ENCODE measurements around the gene LCP1.

LCP1 gene

DNA sequence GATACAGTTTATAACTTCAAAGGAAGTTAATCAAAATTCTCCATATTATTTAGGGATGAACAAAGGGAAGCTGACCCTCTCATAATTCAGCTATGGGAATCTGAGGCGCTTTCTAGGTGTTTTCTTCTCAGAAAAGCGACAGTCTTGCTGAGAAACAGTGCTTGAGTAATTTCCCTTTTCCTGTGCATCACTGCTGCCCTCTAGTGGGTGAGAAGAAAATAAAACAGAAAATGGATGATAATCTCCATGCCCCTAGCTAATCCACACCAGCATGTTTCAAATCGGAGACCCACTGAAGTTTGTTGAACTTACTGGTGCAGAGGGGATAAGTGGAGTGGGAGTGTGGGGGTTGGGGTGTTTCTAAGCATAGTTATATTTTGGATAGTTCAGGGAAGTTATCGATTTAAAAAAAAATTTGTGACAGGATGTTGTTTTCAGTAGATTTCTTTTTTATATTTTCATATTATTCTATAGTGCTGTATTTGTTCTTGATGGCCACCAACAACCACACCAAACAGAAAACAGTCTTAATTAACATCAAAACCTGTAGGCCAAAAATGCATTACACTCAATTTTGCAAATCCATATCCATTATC lies 21.4 kb downstream of the LCP1 start:
- no peaks in the 10 kb centered on the region for H3K9me3 Mint-ChIP-seq
- peak overlapping the region; percentile 46 for H3K4me3 Mint-ChIP-seq
- CTCF ChIA-PET, result interaction anchor here (0.6 to 4.9 kb wide), 24 partner anchors 7 to 205 kb away, joined by 3 to 24 read pairs (median 6); no protein-coding TSS in a partner anchor
- peaks cover 64% of the 10 kb centered on the region for H3K4me1 Mint-ChIP-seq
- no peaks in the 10 kb centered on the region for H3K27me3 Mint-ChIP-seq
- H3K36me3 Mint-ChIP-seq, result peaks cover 65% of the 10 kb centered on the region
- peak overlapping the region; percentile 82 for H3K27ac Mint-ChIP-seq
- peak; percentile 39 for DNase-seq

DNA sequence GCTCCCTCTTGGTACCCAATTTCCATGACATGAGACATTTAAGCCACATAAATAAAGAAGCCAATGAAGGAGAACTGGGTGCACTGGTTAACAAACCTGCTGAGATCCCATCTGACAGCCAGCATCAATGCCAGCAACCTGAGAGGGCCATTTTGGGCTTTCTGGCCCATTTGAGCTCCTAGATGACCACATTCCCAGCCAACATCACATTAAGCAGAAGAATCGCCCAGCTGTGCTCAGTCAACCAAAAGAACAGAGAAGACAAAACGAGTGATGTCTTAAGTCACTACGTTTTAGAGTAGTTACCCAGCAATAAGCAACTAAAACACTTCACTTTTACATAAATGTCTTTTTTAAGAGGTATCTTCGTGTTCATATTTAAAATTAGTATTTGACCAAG lies 21.9 kb downstream of the LCP1 start:
- H3K36me3 Mint-ChIP-seq, result peaks cover 67% of the 10 kb centered on the region
- peak overlapping the region; percentile 82 for H3K27ac Mint-ChIP-seq
- CTCF ChIA-PET, result interaction anchor here (0.8 to 4.9 kb wide), 23 partner anchors 8 to 174 kb away, joined by 3 to 24 read pairs (median 7); no protein-coding TSS in a partner anchor
- peaks cover 61% of the 10 kb centered on the region for H3K4me1 Mint-ChIP-seq
- no peak for DNase-seq
- H3K27me3 Mint-ChIP-seq, result no peaks in the 10 kb centered on the region
- H3K9me3 Mint-ChIP-seq, result no peaks in the 10 kb centered on the region
- peak overlapping the region; percentile 12 for H3K4me3 Mint-ChIP-seq

DNA sequence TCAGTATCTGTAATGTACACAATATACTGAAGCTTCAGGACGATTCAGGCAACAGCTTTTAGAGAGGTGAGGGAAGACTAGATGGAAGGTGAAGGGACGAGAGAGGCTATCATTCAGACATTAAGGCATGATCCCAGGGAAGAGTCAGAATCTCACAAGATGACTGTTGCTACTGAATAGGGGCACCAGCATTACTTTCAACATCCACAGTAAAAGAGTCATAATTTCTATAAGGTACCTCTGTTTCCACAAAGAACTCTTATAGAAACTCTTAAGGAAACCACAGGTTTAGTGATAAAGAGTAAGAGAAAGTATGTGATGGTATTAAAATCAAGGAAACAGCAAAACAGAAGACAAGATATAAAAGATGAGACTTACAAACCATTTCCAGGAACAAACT lies 23.0 kb downstream of the LCP1 start:
- H3K4me1 Mint-ChIP-seq, result peaks cover 56% of the 10 kb centered on the region
- no peak for DNase-seq
- no peaks in the 10 kb centered on the region for H3K27me3 Mint-ChIP-seq
- CTCF ChIA-PET, result interaction anchor here (1.2 to 4.9 kb wide), 9 partner anchors 9 to 175 kb away, joined by 3 to 24 read pairs (median 9); no protein-coding TSS in a partner anchor
- H3K4me3 Mint-ChIP-seq, result no peak overlapping the region
- peak overlapping the region; percentile 82 for H3K27ac Mint-ChIP-seq
- H3K36me3 Mint-ChIP-seq, result peaks cover 68% of the 10 kb centered on the region
- no peaks in the 10 kb centered on the region for H3K9me3 Mint-ChIP-seq

DNA sequence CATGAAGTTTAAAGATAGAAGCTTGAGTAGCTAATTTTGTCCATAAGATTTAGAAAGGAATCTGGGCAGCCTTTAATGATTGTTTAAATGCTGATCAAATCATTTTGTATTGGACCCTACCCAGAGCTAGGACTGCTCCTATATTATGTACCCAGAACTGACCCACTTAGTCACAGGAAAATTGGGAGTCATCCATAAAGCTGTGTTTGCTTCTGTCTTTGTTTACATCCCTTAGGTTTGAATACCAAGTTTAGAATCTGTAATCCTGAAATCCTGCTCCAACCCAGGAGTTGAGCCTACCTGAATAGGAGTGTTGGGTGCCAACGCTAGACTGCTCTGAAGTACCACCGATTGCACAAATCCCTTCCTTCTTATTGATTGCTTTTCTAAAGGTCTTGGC lies 23.8 kb downstream of the LCP1 start:
- Mint-ChIP-seq H3K9me3 (no peaks in the 10 kb centered on the region), H3K4me3 (no peak overlapping the region), H3K36me3 (peaks cover 72% of the 10 kb centered on the region), H3K27ac (no peak overlapping the region), H3K4me1 (peaks cover 54% of the 10 kb centered on the region), H3K27me3 (no peaks in the 10 kb centered on the region)
- DNase-seq, result no peak
- CTCF ChIA-PET, result interaction anchor here (1.6 to 4.9 kb wide), 3 partner anchors 8 to 163 kb away, joined by 3 to 24 read pairs (median 17); no protein-coding TSS in a partner anchor

DNA sequence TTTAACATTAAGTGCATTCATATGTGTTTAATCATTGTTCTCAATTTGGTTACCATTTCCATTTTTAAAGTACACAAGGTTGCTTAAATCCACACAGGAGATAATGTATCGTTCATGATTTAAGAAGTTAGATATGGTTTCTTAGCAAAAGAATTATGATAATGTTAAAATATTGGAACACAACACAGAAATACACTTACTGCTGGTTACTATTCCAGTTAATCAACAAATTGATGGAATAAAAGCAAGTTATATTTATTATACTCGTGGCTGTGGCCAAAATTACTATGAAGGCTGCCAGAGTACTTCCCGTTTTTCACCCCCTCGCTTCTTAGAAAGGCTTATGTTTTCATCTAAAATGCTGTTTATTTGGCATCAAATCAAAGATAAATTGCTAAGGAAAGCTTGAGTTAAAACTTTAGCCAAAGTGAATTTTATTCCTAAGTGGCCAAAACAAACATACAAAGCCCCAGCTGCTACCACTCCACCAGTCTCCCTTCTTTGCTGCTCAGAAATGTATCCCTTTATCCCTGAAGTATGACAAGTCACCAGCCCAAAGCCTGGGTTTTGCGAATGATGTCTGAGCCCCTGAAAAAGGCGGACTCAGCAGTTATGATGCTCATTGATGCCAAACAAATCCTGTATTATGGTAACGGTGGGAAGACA lies 27.7 kb downstream of the LCP1 start:
- H3K4me3 Mint-ChIP-seq, result no peak overlapping the region
- no peak for DNase-seq
- H3K27ac Mint-ChIP-seq, result no peak overlapping the region
- no peaks in the 10 kb centered on the region for H3K27me3 Mint-ChIP-seq
- CTCF ChIA-PET, result interaction anchor here (1.3 to 1.6 kb wide), 2 partner anchors 22 to 28 kb away, joined by 3 read pairs; no protein-coding TSS in a partner anchor
- H3K4me1 Mint-ChIP-seq, result peaks cover 38% of the 10 kb centered on the region
- H3K9me3 Mint-ChIP-seq, result no peaks in the 10 kb centered on the region
- H3K36me3 Mint-ChIP-seq, result peaks cover 83% of the 10 kb centered on the region

DNA sequence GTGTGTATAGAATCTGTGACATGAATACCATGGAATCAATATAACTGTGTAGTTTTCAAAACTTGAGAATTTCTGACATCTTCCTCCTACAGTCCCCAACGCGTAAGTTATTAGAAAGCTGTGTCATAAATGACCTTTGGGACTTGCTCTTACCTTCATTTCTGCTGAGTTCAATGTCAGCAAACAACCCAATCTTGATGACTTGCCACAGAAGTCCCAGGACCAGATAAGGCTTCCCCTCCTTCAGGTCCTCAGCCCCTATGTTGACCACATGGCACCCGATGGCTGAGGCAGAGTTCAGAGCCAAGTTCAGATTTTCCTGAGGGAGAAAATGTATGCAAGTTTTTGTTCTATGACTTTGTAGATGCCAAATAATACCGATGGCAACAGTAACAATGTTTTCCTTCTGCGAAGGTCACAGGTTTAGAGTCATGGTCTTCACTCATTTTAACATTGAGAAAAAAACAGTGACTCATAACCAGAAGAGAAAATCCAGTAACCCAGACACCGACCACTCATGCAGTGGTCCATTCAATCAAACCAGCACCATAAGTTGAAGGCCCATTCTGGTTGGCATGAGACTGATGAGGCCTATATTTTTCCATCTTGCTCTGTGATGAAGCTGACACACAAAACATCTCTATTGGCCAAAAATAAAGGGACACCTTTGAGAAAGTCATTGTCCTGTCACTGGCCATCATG lies 29.2 kb downstream of the LCP1 start:
- Mint-ChIP-seq H3K9me3 (no peaks in the 10 kb centered on the region), H3K36me3 (peaks cover 79% of the 10 kb centered on the region), H3K4me3 (no peak overlapping the region), H3K27me3 (no peaks in the 10 kb centered on the region), H3K27ac (peak overlapping the region; percentile 52), H3K4me1 (peaks cover 27% of the 10 kb centered on the region)
- no peak for DNase-seq
- CTCF ChIA-PET, result no interaction called here

DNA sequence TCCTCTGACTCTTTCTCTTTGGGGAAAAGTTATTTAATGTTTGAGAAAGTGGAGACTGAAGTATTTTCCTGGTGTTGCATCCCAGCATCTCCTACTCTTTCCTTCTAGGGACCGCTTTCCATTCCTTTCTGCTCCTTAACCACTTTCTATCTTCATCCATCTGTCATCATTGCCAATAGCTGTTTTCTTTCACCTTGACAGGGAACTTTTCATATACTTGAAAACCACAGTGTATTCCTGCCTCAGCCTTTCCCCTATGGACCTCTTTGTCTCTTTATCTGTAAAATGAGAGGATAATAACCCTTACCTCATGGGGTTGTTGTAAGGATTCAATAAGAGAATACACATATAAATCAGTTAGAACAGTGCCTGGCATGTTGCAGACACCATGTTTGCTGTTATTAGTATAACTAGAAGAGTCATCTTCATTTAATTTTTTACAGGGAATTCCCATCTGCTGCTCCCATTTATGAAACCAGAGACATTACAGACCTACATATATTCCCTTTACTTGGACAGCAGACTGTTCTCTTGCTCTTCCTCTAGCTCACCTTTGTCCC lies 31.8 kb downstream of the LCP1 start:
- H3K27ac Mint-ChIP-seq, result peak overlapping the region; percentile 80
- no peaks in the 10 kb centered on the region for H3K27me3 Mint-ChIP-seq
- CTCF ChIA-PET, result interaction anchor here (0.8 to 4.0 kb wide), 6 partner anchors 9 to 138 kb away, joined by 3 to 17 read pairs (median 4); no protein-coding TSS in a partner anchor
- peaks cover 27% of the 10 kb centered on the region for H3K4me1 Mint-ChIP-seq
- DNase-seq, result no peak
- peaks cover 82% of the 10 kb centered on the region for H3K36me3 Mint-ChIP-seq
- H3K4me3 Mint-ChIP-seq, result no peak overlapping the region
- no peaks in the 10 kb centered on the region for H3K9me3 Mint-ChIP-seq

DNA sequence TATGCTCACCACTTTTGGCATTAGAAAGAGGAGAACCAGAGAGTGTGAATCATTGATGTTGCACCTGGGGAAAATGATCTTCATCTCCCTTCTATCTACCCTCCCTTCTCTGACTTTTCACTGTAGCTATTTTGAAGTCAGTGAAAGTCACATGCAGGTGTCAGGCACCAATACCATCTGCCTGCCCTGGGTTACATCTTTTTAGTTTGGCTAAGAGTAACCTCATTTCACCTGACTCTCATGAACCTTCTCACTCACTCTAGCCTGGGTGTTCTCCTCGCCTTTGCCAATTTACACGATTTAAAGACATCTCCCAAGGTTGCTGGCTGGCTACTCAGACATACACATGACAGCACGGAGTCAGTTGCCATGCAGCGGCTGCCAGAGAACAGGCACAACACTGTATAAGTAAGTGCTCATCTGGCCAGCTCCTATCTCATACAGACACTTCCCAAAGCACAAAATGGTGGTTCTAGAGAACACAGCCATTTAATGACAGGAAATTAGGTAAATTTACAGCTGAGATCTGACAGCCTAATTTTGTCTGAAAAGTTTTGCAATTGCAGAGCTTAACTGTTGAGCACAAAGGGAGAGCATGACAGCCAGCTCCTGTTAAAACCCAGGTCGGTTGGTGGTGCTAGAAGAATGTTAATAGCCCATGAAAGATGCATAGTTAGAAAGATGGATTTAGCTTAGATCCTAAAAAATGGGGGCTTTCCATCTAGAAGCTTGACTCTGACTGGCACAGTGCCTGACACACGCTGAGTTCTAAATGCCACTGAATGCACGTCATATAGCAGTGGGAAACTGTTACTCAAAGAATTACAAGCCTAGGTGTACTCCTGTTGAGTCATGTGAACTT lies 32.5 kb downstream of the LCP1 start:
- CTCF ChIA-PET, result interaction anchor here (0.7 to 4.0 kb wide), 8 partner anchors 10 to 144 kb away, joined by 3 to 17 read pairs (median 4); no protein-coding TSS in a partner anchor
- no peak for DNase-seq
- no peak overlapping the region for H3K4me3 Mint-ChIP-seq
- peak overlapping the region; percentile 80 for H3K27ac Mint-ChIP-seq
- H3K27me3 Mint-ChIP-seq, result no peaks in the 10 kb centered on the region
- no peaks in the 10 kb centered on the region for H3K9me3 Mint-ChIP-seq
- H3K4me1 Mint-ChIP-seq, result peaks cover 23% of the 10 kb centered on the region
- peaks cover 82% of the 10 kb centered on the region for H3K36me3 Mint-ChIP-seq

DNA sequence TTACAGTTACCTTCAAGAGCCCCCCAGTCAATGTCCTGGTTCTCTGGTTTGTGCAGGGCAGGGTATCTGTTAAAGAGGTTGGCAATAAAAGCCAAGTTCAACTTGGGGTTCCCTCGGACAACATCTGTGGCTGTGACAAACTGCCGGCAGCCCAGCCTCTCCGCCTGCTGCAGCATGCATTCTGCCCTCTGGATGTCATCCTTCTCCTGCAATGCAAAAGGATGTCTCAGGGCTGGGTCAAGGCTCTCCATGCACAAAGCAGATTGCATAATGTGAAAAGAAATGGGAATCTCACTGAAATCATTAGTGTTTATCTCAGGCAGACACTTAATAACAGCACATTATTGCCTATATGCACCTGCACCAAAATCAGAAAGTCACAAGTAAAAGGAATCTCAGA lies 35.1 kb downstream of the LCP1 start:
- H3K27ac Mint-ChIP-seq, result no peak overlapping the region
- H3K36me3 Mint-ChIP-seq, result peaks cover 77% of the 10 kb centered on the region
- H3K27me3 Mint-ChIP-seq, result no peaks in the 10 kb centered on the region
- CTCF ChIA-PET, result no interaction called here
- H3K9me3 Mint-ChIP-seq, result no peaks in the 10 kb centered on the region
- DNase-seq, result no peak
- H3K4me1 Mint-ChIP-seq, result peaks cover 12% of the 10 kb centered on the region
- H3K4me3 Mint-ChIP-seq, result no peak overlapping the region

DNA sequence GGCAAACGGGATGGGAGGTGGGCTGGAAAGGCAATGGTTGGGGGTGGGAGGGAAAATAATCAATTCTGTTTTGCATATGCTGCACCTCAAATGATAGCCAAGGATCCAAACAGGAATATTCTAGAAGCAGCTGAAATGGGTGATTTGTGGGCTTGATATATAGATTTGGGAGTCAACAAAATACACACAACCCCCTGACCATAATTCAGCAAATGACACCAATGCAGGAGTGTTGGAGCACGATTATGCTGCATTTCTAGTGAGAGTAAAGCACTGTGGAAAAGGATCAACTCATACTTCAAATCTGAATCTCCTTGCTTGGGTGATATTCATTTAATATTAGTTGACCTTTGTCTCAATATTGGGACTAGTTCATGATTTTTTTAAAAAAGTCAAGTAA lies 36.0 kb downstream of the LCP1 start:
- DNase-seq, result no peak
- CTCF ChIA-PET, result interaction anchor here (1.6 kb wide), 1 partner anchor 15 kb away, joined by 3 read pairs; no protein-coding TSS in a partner anchor
- Mint-ChIP-seq H3K4me1 (peaks cover 12% of the 10 kb centered on the region), H3K9me3 (no peaks in the 10 kb centered on the region), H3K27ac (peak overlapping the region; percentile 62), H3K27me3 (no peaks in the 10 kb centered on the region), H3K4me3 (no peak overlapping the region), H3K36me3 (peaks cover 74% of the 10 kb centered on the region)

DNA sequence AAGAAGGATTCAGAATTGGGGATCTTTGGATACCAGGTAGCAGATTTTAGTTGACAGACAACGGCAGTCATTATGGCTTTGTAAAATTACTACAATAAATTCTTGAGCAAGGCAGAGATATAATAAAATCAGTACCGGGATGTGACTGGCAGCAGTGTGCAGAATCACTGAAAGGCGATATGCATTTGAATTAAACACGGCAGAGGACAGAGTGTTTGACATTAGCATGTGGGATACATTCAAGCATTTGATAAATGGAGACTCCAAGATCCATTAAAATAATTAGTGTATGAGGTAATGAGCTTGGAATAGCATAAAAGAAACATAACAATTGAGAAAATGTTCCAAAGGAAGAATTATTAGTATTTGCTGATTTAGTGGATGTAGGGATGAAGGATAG lies 36.8 kb downstream of the LCP1 start:
- Mint-ChIP-seq H3K4me3 (no peak overlapping the region), H3K27me3 (no peaks in the 10 kb centered on the region), H3K36me3 (peaks cover 72% of the 10 kb centered on the region), H3K27ac (no peak overlapping the region), H3K4me1 (peaks cover 9% of the 10 kb centered on the region), H3K9me3 (no peaks in the 10 kb centered on the region)
- CTCF ChIA-PET, result interaction anchor here (1.6 kb wide), 1 partner anchor 16 kb away, joined by 3 read pairs; no protein-coding TSS in a partner anchor
- no peak for DNase-seq

DNA sequence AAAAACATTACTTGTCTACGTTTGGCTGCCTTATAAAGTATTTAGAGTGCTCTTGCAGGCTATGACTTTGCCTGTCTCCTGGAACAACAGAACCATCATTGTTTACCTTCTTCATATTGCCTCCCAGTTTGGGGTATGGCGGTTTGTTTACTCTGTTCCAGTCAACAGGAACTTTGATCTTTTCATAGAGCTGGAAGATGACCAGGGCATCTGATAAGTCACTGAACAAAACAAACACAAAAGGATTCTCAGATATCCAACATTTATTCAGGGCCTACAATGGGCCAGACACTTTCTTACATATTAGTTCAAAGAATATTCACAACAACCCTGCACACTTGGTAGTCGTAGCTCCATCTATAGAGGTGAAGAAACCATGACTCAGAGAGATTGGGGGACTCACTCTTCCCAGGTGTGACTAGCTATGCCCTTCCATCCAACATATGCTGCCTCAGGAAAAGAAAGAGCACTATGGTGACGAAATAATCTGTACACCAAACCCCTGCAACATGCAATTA lies 38.7 kb downstream of the LCP1 start:
- CTCF ChIA-PET, result interaction anchor here (1.1 to 2.8 kb wide), 3 partner anchors 17 to 178 kb away, joined by 4 to 11 read pairs (median 7); no protein-coding TSS in a partner anchor
- no peak for DNase-seq
- no peak overlapping the region for H3K4me3 Mint-ChIP-seq
- H3K9me3 Mint-ChIP-seq, result no peaks in the 10 kb centered on the region
- H3K27me3 Mint-ChIP-seq, result no peaks in the 10 kb centered on the region
- H3K4me1 Mint-ChIP-seq, result peaks cover 10% of the 10 kb centered on the region
- peaks cover 71% of the 10 kb centered on the region for H3K36me3 Mint-ChIP-seq
- H3K27ac Mint-ChIP-seq, result no peak overlapping the region

DNA sequence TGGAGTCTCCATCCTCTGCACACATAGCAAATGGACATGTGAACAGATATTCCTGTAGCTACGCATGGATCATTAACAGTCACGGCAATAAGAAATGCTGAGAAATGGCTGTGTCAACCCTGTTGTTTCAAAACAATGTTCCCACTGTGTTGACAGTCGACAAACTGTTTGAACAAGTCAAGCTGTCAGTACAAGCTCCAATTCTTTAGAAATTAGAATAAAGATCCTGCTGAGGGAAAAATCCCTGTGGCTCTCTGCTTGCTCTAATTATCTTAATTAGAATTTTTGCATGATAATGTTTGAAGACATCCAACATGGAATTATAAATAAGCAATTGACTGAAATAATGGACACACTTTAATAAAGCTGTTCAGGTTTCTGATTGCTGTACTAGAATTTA lies 39.2 kb downstream of the LCP1 start:
- Mint-ChIP-seq H3K27ac (no peak overlapping the region), H3K36me3 (peaks cover 71% of the 10 kb centered on the region), H3K4me3 (no peak overlapping the region), H3K4me1 (peaks cover 10% of the 10 kb centered on the region), H3K27me3 (no peaks in the 10 kb centered on the region), H3K9me3 (no peaks in the 10 kb centered on the region)
- CTCF ChIA-PET, result interaction anchor here (1.1 to 2.8 kb wide), 4 partner anchors 16 to 179 kb away, joined by 3 to 11 read pairs (median 6); no protein-coding TSS in a partner anchor
- DNase-seq, result no peak

All from activated naive CD4-positive, alpha-beta T cell treated with anti-CD3 and anti-CD28 coated beads, Interleukin-2, amount 10 ng/mL, durations not matched to agents 7 days and 5 days (primary cell).